GM21528 (cell line): ENCODE data around the gene ABCC1.

ENCODE experiments used
- ATAC-seq: cut with Tn5 transposase; IDR thresholded peaks from one replicate; pipeline ENCODE4 v1.9.1; 2021; ENCODE audit warnings: mild to moderate bottlenecking, moderate library complexity; ENCODE audit not compliant: unreplicated experiment, low FRiP score

The ABCC1 gene

GRCh38 chr16:16038950-16039349, 89.5 kb downstream of the ABCC1 start:
- ATAC-seq, result no peak

- ATAC-seq, result no peak
Measured at GRCh38 chr16:16041196-16041892, 91.9 kb downstream of the ABCC1 start.

GRCh38 chr16:16042076-16042475, 92.7 kb downstream of the ABCC1 start:
- ATAC-seq, result no peak

DNA sequence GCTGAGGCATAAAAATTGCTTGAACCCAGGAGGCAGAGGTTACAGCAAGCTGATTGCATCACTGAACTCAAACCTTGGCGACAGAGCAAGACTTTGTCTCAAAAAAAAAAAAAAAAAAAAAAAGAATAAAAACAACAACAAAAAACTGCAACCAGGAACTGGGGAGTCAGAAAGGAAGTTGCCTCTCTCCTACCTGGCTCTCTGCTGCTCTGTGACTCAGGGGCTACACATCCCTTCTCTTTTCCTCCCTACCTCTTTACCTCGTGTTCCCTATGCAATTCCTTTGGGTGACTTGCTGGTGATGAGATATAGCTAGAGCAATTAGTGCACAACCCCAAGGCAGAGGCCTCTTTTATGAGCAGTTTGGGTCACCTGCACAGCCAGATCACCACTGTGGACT, 95.9 kb downstream of the ABCC1 start:
- ATAC-seq, result no peak

- ATAC-seq, result no peak
Measured at GRCh38 chr16:16045879-16046278, 96.5 kb downstream of the ABCC1 start.

DNA sequence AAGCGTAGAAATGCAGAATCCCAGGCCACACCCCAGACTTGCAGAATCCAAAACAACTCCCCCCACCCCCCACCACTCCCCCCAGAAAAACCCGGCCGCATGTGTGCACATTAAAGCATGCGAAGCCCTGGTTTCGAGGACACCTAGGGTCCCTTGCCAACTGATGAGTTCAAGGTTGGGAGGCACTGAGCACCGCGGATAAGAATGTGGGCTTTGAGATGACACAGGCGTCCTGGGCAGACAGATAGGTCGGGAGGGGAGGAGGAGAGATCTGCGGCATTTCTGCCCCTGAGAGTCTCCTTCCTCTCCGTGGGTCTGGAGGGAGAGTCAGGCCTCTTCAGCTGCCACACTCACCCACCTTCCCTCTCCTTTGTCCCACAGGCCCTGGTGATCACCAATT, 98.3 kb downstream of the ABCC1 start:
- ATAC-seq, result no peak

GRCh38 chr16:16048904-16049582, 99.6 kb downstream of the ABCC1 start:
- ATAC-seq, result no peak

- no peak for ATAC-seq
Measured at GRCh38 chr16:16050106-16050505, 100.7 kb downstream of the ABCC1 start.

DNA sequence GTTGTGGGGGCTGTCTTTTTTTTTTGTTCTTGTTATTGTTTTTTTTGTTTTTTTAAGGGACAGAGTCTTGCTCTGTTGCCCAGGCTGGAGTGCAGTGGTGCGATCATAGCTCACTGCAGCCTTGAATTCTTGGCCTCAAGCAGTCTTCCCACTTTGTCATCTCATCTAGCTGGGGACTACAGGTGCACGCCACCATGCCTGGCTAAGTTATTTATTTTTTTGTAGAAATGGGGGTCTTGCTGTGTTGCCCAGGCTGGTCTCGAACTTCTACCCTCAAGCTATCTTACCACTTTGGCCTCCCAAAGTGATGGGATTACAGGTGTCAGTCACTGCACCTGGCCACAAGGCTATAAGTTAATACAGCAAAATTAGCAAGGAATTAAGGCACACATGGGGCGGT, 101.7 kb downstream of the ABCC1 start:
- no peak for ATAC-seq

- ATAC-seq, result no peak
Measured at GRCh38 chr16:16052916-16053315, 103.5 kb downstream of the ABCC1 start.

GRCh38 chr16:16057102-16057501, 107.7 kb downstream of the ABCC1 start:
- ATAC-seq, result no peak

GRCh38 chr16:16059160-16059559, 109.7 kb downstream of the ABCC1 start:
- ATAC-seq, result no peak

DNA sequence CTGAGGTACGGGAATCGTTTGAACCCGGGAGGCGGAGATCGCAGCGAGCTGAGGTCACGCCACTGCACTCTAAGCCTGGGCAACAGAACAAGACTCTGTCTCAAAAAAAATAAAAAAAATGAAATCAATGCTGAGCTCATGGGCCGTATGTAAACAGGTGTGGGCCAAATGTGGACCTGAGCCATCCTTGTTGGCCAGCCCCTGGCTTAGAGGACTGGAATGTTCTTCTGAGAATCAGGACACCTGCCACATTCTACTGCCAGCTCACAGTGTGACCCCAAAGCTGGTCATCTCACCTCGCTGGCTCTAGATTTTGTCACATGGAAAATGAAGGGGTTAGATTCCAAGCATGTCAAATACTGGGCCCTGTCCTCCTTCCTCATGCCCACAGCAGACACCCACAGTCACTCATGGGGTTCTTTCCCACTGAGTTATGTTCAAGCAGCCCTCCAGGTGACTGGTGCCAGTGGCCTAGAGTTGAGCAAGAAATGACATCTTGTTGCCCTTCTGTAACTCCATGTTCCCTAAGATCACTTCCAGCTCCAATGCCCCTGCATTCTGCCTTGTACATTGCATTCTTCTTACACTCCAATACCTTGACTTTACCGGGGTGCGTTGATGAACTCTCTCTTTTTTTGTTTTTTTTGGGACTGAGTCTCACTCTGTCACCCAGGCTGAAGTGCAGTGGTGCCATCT, 110.6 kb downstream of the ABCC1 start:
- ATAC-seq, result no peak

DNA sequence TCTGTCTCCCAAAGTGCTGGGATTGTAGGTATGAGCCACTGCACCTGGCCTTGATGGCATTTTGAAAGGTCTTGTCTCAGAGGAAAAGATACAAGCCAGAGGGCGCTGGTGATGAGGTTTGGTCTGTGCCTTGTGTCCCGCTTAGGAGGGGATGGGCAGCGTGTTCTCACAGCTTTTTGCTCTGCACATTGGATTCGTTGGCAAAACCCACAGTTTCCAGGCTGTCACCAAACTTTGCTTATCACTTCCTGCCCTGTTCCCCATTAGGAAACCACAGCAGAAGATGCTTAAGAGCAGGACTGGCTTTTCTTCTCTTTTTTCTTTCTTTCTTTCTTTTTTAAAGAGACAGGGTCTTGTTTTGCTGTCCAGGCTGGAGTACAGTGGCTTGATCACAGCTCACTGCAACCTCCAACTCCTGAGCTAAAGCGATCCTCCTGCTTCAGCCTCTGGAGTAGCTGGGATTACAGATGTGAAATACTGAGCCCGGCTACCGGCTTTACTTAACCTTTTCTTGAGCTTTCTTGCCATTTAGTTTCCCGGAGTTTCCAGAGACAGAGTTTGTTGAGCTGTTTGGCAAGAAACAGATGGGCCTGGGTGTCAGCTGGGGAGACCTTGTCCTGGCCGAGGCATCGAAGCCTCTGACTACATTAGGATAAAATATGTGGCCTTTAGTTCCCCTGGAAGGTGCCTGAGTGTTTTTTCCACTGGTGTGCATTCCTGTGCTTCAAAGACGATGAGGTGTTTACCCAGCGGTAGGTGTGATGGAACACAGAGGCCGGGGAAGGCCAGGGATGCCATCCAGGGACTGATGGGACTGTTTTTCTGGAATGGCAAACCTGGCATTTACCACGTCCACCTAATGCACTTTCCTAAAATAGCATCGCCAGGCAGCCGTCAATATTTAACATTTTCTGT, 112.9 kb downstream of the ABCC1 start:
- no peak for ATAC-seq

DNA sequence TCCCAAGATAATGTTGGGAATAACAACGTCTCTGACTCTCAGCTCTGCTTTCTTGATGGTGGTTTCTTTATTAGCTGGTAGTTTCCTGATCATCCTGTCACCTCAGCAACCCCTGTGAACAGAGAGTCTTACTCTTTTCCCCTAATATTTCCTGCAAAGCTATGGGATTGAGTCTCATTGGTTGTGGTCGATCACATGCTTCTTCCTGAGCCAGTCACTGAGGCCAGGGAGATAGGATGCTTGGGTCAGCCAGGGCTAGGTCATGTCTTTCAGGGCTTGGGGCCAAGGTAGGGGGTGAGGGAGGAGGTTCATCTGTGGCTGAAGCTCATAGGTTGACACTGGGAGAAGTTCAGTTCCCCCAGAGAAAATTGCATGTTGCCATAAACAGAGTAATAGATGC, 114.3 kb downstream of the ABCC1 start:
- no peak for ATAC-seq

- no peak for ATAC-seq
Measured at GRCh38 chr16:16064874-16065384, 115.5 kb downstream of the ABCC1 start.

- no peak for ATAC-seq
Measured at GRCh38 chr16:16067127-16067526, 117.7 kb downstream of the ABCC1 start.

GRCh38 chr16:16071631-16072244, 122.3 kb downstream of the ABCC1 start:
- no peak for ATAC-seq

DNA sequence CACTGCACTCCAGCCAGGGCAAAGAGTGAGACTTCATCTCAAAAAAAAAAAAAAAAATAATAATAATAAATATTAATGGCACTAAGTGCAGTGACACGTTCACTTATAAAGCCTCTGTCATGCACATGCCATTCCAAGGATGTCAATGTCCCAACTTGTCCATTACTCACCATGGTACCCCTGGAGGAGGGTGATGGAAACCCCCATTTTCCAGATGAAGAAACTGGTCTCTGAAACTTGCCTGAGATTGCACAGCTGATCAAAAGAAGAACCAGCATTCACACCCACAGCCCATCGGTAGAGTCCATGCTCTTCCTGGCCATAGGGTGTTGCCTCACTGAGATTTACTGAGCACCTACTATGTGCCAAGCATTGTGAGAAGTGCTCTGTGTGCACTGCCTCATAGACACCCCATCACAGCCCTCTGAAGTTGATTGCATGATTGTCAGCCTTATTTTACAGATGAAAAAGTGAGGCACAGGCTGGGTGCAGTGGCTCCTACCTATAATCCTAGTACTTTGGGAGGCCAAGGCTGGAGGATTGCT, 123.7 kb downstream of the ABCC1 start:
- ATAC-seq, result no peak
